ENCODE results near the gene RND3.
A peak's percentile ranks its signal among the peaks of the same experiment; 100 is the strongest.

RND3 gene

DNA sequence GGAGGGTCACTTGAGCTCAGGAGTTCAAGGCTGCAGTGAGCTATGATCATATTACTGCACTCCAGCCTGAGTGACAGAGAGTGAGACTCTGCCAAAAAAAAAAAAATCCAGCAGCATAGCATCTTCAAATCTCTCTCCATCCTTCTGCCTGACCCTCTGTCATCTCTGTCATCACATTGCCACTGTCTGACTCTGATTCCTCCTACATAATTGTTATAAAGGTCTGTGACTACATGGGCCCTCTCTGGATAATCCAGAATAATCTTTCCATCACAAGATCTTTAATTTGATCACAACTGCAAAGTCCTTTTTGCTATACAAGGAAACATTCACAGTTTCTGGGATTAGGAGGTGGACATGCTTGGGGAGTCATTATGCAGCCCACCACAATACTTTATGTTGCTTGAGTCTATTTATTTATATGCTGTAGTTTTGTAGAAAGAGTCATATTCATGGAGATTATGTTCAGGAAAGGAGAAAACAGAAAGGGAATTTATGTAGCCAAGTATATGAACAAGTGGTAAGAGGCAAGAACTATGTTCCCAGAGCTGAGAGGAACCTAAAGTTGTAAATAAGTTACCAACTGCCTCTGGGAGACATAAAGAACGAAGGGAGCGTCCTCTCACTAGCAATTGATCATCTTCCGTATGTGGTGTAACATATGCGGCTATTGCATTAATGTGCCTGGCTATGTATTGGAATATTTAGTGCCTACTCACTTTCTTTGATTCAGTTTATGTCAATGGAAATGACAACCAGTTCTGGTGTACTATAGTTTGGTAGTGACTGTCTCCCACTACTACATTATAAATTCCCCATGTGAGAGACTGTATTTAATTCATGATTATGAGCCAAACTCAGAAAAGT is 21.5 kb downstream of the RND3 start:
- H3K4me3 ChIP-seq (ENCODE audit: low read length): no peak overlapping the region
- peak; percentile 64 for DNase-seq (ENCODE audit: low read depth)
- TF ChIP-seq, protein P1, sequence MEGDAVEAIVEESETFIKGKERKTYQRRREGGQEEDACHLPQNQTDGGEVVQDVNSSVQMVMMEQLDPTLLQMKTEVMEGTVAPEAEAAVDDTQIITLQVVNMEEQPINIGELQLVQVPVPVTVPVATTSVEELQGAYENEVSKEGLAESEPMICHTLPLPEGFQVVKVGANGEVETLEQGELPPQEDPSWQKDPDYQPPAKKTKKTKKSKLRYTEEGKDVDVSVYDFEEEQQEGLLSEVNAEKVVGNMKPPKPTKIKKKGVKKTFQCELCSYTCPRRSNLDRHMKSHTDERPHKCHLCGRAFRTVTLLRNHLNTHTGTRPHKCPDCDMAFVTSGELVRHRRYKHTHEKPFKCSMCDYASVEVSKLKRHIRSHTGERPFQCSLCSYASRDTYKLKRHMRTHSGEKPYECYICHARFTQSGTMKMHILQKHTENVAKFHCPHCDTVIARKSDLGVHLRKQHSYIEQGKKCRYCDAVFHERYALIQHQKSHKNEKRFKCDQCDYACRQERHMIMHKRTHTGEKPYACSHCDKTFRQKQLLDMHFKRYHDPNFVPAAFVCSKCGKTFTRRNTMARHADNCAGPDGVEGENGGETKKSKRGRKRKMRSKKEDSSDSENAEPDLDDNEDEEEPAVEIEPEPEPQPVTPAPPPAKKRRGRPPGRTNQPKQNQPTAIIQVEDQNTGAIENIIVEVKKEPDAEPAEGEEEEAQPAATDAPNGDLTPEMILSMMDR (IDR thresholded peaks at IDR 0.05; ENCODE audit: insufficient read depth, low read depth, low read length, missing control alignments): no peak

DNA sequence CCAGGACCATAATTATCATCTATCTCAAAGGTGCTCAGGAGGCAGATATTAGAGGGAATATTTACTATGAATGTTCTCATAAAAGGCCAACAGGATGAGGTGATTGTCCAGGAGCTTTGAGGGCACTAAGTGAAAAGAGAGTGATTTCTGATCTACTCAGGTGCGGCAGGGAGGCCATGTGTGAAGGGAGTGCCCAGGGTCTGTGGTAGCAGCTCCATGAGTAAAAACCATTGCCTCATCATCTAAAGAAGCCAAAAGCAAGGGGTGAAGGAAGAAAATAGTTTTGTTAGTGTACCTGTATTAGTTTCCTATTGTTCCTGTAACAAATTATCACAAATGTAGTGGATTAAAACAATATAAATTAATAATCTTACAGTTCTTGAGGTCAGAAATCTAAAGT is 22.5 kb downstream of the RND3 start:
- no peak overlapping the region for H3K4me3 ChIP-seq (ENCODE audit: low read length)
- no peak for DNase-seq (ENCODE audit: low read depth)
- TF ChIP-seq, protein P1 (IDR thresholded peaks at IDR 0.05; ENCODE audit: insufficient read depth, low read depth, low read length, missing control alignments): no peak

DNA sequence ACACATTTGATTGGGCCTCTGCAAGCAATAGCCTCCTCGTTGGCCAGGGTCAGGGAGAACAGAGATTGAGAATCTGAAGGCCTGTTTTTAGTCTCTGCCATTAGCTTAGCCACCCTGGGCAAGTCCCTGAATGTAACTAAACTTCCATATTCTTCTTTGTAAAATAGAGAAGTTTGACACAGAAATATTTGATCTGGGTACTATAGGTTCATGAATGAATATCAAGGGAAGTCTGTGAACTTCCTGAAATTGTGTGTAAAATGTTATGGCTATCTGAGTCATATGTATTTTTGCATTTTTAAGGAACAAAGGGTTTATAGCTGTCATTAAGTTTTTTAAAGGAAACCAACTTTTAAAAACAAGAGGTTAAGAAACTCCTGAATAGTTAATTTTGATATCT is 23.2 kb downstream of the RND3 start:
- no peak for DNase-seq (ENCODE audit: low read depth)
- no peak overlapping the region for H3K4me3 ChIP-seq (ENCODE audit: low read length)
- TF ChIP-seq, protein P1 (IDR thresholded peaks at IDR 0.05; ENCODE audit: insufficient read depth, low read depth, low read length, missing control alignments): no peak

DNA sequence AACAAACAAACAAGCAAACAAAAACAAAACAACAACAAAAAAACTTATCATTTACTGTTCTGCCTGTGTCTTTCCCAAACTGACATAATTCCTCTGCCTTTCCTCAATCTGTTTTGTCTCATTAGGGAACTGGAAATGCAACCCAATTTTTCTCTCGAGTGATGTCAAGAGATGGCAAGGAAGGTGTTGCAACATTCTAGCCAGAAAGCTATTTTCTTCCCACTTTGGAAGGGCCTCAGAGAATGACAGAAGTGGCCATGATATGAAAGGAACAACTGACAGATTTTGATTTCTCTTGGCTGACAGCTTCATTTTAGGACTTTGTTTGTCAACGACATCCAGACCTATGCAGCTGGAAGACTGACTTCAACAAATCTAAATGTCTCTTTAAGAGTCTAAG is 24.7 kb downstream of the RND3 start:
- H3K4me3 ChIP-seq (ENCODE audit: low read length): no peak overlapping the region
- DNase-seq (ENCODE audit: low read depth): no peak
- TF ChIP-seq, protein P1 (IDR thresholded peaks at IDR 0.05; ENCODE audit: insufficient read depth, low read depth, low read length, missing control alignments): no peak

DNA sequence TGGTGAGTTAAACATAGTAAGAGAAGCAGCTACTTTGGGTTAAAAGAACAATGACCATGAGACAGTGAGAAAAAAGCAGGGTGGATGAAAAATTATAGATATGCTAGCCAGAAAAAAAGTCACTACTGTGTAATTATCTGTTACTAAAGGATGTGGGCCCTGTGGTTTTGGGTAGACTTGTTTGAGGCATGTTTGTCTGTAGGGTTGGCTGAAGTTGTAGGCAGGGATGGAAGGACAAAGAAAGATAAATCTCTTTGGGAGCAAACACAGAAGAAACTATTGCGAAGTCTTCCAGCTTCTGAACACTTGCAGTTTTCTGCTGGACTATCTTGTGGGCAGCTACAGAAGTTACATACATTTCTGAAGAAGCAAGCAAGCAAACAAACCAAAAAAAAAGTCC is 28.2 kb downstream of the RND3 start:
- TF ChIP-seq, protein P1 (IDR thresholded peaks at IDR 0.05; ENCODE audit: insufficient read depth, low read depth, low read length, missing control alignments): no peak
- H3K4me3 ChIP-seq (ENCODE audit: low read length): no peak overlapping the region
- DNase-seq (ENCODE audit: low read depth): no peak

DNA sequence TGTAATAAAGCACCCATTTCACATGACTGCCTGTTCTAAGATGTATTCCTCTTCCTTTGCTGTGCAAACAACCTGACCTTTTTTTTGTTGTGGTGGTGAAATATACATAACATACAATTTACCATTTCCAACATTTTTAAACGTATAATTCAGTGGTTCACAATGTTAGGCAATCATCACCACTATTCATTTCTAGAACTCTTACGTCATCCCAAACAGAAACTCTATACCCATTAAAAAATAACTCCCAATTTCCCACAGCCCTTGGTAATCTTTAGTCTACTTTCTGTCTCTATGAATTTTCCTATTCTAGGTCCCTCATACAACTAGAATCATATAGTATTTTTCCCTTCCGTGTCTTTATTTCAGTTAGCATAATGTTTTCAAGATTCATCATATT is 36.7 kb downstream of the RND3 start:
- TF ChIP-seq, protein P1 (IDR thresholded peaks at IDR 0.05; ENCODE audit: insufficient read depth, low read depth, low read length, missing control alignments): no peak
- DNase-seq (ENCODE audit: low read depth): no peak

DNA sequence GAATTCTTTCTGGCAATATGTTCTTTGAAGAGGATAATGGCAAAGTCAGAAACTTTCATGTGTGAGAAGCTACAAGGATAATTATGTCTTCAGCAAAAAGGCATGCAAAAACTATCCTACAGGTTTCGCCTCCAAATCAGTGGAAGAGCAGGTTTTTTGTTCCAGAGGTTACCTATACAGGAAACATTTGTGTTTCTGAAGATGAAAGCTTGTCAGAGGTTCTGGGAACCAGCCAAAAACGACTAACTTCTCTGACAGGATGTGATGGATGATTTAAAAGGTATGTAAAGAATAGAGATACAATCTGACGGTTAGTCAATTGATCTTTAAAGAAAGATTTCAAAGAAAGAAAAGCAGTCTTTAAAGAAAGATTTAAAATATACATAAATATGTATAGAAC is 37.6 kb downstream of the RND3 start:
- no peak overlapping the region for H3K4me3 ChIP-seq (ENCODE audit: low read length)

More for the DNA sequence above, 36.7 kb downstream of the RND3 start:
- no peak overlapping the region for H3K4me3 ChIP-seq (ENCODE audit: low read length)

More for the DNA sequence above, 37.6 kb downstream of the RND3 start:
- TF ChIP-seq, protein P1 (IDR thresholded peaks at IDR 0.05; ENCODE audit: insufficient read depth, low read depth, low read length, missing control alignments): no peak
- DNase-seq (ENCODE audit: low read depth): peak; percentile 88

All from epithelial cell of esophagus (primary cell).